ENCODE results near the gene ENTR1. TPM values are rescaled to one million over a fixed set of nuclear protein-coding genes. Genes with fewer than 3 reads are reported as not detected.

ENTR1 gene
- 100 to 1,000 TPM in 1 of 4 donors, 10 to 100 TPM in 3; 29.9 to 193 (median 50.2) TPM for total RNA-seq

- no peaks in the 10 kb centered on the region for H3K9me3 ChIP-seq
- H3K36me3 ChIP-seq: peaks cover 0 to 53% (median 0%) of the 10 kb centered on the region in 3 donors
- TF ChIP-seq POLR2A (IDR thresholded peaks at IDR 0.05) (peak; percentile 74 to 80), CTCF (IDR thresholded peaks at IDR 0.05) (no peak)
- H3K27ac ChIP-seq: peak within 1 kb of the TSS; percentile 87 to 90 (median 89)
- no peaks in the 10 kb centered on the region for H3K27me3 ChIP-seq
- H3K4me3 ChIP-seq: peak within 1 kb of the TSS; percentile 72 to 99 (median 96)
- peak; percentile 92 to 97 (median 96) for DNase-seq
- peaks cover 0 to 28% (median 18%) of the 10 kb centered on the region in 4 donors for H3K4me1 ChIP-seq
These were observed at the start of gene ENTR1, which contains the start of gene PMPCA for GRCh38 chr9:136410500-136411287. Gene ENTR1, minus strand, starts transcription at chr9:136410614. Its CDS starts 217 bp downstream, at chr9:136410397. Gene PMPCA, plus strand, starts transcription at chr9:136410658. Its CDS starts 11 bp downstream, at chr9:136410669.

GRCh38 chr9:136459425-136459824, 49.0 kb upstream of the ENTR1 start:
- no peak for DNase-seq
- H3K9me3 ChIP-seq: no peaks in the 10 kb centered on the region
- peaks cover 0 to 100% (median 0%) of the 10 kb centered on the region in 3 donors for H3K36me3 ChIP-seq
- H3K4me1 ChIP-seq: no peaks in the 10 kb centered on the region
- H3K27me3 ChIP-seq: no peaks in the 10 kb centered on the region
- no peak overlapping the region for H3K27ac ChIP-seq
- no peak overlapping the region for H3K4me3 ChIP-seq
- TF ChIP-seq CTCF (IDR thresholded peaks at IDR 0.05) (no peak), POLR2A (IDR thresholded peaks at IDR 0.05) (no peak)

- H3K36me3 ChIP-seq: peaks cover 0 to 93% (median 0%) of the 10 kb centered on the region in 3 donors
- H3K27ac ChIP-seq: no peak overlapping the region
These were observed 46.9 kb upstream of the ENTR1 start for GRCh38 chr9:136457326-136457725.

GRCh38 chr9:136456258-136456657, 45.8 kb upstream of the ENTR1 start:
- Histone ChIP-seq H3K36me3 (peaks cover 0 to 91% (median 0%) of the 10 kb centered on the region in 3 donors), H3K27ac (no peak overlapping the region), H3K9me3 (no peaks in the 10 kb centered on the region), H3K27me3 (no peaks in the 10 kb centered on the region), H3K4me3 (no peak overlapping the region), H3K4me1 (no peaks in the 10 kb centered on the region)
- DNase-seq: no peak
- TF ChIP-seq CTCF (IDR thresholded peaks at IDR 0.05) (no peak), POLR2A (IDR thresholded peaks at IDR 0.05) (no peak)

More at GRCh38 chr9:136457326-136457725, 46.9 kb upstream of the ENTR1 start:
- no peak for TF ChIP-seq POLR2A (IDR thresholded peaks at IDR 0.05)
- TF ChIP-seq CTCF (IDR thresholded peaks at IDR 0.05): no peak
- Histone ChIP-seq H3K27me3 (no peaks in the 10 kb centered on the region), H3K9me3 (no peaks in the 10 kb centered on the region), H3K4me3 (no peak overlapping the region), H3K4me1 (no peaks in the 10 kb centered on the region)
- no peak for DNase-seq

GRCh38 chr9:136455043-136456002, 44.9 kb upstream of the ENTR1 start:
- H3K9me3 ChIP-seq: no peaks in the 10 kb centered on the region
- H3K4me3 ChIP-seq: no peak overlapping the region
- no peaks in the 10 kb centered on the region for H3K27me3 ChIP-seq
- H3K36me3 ChIP-seq: peaks cover 0 to 91% (median 0%) of the 10 kb centered on the region in 3 donors
- no peak overlapping the region for H3K27ac ChIP-seq
- H3K4me1 ChIP-seq: no peaks in the 10 kb centered on the region
- no peak for TF ChIP-seq CTCF (IDR thresholded peaks at IDR 0.05)
- no peak for TF ChIP-seq POLR2A (IDR thresholded peaks at IDR 0.05)
- no peak for DNase-seq
